Measurements from ENCODE around the gene CUTA. TPM values are rescaled to one million over a fixed set of nuclear protein-coding genes. Genes with fewer than 3 reads are reported as not detected.

The CUTA gene
- total and polyA plus RNA-seq, 2 of the 13 experiments (the other 11 are each of a cell fraction or from before 2014, with no cell fraction given), result 170 to 180 TPM

GRCh38 chr6:33454009-33454946 lies 36.4 kb upstream of the CUTA start, which contains the start of gene ZBTB9 (continued):
- TF ChIP-seq NPAS2 (CRISPR knock-in tag; IDR thresholded peaks at IDR 0.05; ENCODE audit: borderline replicate concordance) (no peak), RFXAP (CRISPR knock-in tag; IDR thresholded peaks at IDR 0.05; ENCODE audit: borderline replicate concordance) (peak; percentile 93), FOSL1 (CRISPR knock-in tag; IDR thresholded peaks at IDR 0.05; ENCODE audit: borderline replicate concordance) (0 out of 2 replicates have a peak, but pooled peaks have one; percentile 2), NCOA5 (CRISPR knock-in tag; IDR thresholded peaks at IDR 0.05) (no peak), ZSCAN21 (CRISPR knock-in tag; IDR thresholded peaks at IDR 0.05; ENCODE audit: borderline replicate concordance) (peak; percentile 81; the same call in 1 of the 2 replicates), ATF3 (CRISPR knock-in tag; IDR thresholded peaks at IDR 0.05) (peak; percentile 36), WIZ (CRISPR knock-in tag; IDR thresholded peaks at IDR 0.05) (no peak), RBFOX2 (IDR thresholded peaks at IDR 0.05; ENCODE audit: low read depth, low read length) (peak; percentile 96), FOXJ3 (CRISPR knock-in tag; IDR thresholded peaks at IDR 0.05; ENCODE audit: borderline replicate concordance) (peak; percentile 73; the same call in 1 of the 2 replicates), ZNF704 (CRISPR knock-in tag; IDR thresholded peaks at IDR 0.05; ENCODE audit: borderline replicate concordance) (peak; percentile 82; the same call in 1 of the 2 replicates), ZBTB26 (CRISPR knock-in tag; IDR thresholded peaks at IDR 0.05; ENCODE audit: borderline replicate concordance) (peak; percentile 84; the same call in 1 of the 2 replicates), NCOA2 (CRISPR knock-in tag; IDR thresholded peaks at IDR 0.05) (peak; percentile 52; the same call in 1 of the 2 replicates), ZNF101 (CRISPR knock-in tag; IDR thresholded peaks at IDR 0.05; ENCODE audit: borderline replicate concordance, low read depth) (peak; percentile 89; the same call in 1 of the 2 replicates), XRCC5 (optimal IDR thresholded peaks at IDR 0.05; ENCODE audit: low read length) (peak; percentile 98), ZNF441 (CRISPR knock-in tag; IDR thresholded peaks at IDR 0.05; ENCODE audit: borderline replicate concordance) (no peak; the same call in 1 of the 2 replicates), ZNF225 (CRISPR knock-in tag; IDR thresholded peaks at IDR 0.05) (peak; percentile 55)
- TF ChIP-seq, protein P1, sequence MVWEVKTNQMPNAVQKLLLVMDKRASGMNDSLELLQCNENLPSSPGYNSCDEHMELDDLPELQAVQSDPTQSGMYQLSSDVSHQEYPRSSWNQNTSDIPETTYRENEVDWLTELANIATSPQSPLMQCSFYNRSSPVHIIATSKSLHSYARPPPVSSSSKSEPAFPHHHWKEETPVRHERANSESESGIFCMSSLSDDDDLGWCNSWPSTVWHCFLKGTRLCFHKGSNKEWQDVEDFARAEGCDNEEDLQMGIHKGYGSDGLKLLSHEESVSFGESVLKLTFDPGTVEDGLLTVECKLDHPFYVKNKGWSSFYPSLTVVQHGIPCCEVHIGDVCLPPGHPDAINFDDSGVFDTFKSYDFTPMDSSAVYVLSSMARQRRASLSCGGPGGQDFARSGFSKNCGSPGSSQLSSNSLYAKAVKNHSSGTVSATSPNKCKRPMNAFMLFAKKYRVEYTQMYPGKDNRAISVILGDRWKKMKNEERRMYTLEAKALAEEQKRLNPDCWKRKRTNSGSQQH (CRISPR knock-in tag; IDR thresholded peaks at IDR 0.05; ENCODE audit: low read depth), result peak; percentile 95
- TF ChIP-seq, protein P2, sequence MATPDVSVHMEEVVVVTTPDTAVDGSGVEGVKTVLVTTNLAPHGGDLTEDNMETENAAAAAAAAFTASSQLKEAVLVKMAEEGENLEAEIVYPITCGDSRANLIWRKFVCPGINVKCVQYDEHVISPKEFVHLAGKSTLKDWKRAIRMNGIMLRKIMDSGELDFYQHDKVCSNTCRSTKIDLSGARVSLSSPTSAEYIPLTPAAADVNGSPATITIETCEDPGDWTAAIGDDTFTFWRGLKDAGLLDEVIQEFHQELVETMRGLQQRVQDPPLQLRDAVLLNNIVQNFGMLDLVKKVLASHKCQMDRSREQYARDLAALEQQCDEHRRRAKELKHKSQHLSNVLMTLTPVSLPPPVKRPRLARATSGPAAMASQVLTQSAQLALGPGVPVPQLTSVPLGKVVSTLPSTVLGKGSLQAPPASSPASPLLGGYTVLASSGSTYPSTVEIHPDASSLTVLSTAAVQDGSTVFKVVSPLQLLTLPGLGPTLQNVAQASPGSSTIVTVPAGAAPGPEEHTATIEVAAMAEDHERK (CRISPR knock-in tag; IDR thresholded peaks at IDR 0.05; ENCODE audit: low read depth), result peak; percentile 66
- TF ChIP-seq, protein P3, sequence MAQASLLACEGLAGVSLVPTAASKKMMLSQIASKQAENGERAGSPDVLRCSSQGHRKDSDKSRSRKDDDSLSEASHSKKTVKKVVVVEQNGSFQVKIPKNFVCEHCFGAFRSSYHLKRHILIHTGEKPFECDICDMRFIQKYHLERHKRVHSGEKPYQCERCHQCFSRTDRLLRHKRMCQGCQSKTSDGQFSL (CRISPR knock-in tag; IDR thresholded peaks at IDR 0.05), result no peak; the same call in 1 of the 2 replicates
- TF ChIP-seq, protein P4, sequence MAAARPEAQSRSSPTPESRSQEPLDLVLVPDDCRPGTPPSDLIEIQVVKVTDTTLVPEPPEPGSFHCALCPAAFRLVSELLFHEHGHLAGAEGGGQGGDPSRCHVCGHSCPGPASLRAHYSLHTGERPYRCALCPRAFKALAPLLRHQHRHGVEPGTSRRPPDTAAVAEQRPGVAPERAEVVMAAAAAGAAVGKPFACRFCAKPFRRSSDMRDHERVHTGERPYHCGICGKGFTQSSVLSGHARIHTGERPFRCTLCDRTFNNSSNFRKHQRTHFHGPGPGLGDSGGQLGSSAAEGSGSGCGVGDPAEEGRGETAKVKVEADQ (CRISPR knock-in tag; IDR thresholded peaks at IDR 0.05; ENCODE audit: borderline replicate concordance), result peak; percentile 57; the same call in 1 of the 2 replicates

Data from HepG2 (cell line).